GM23338 (cell line): ENCODE data around the gene TBPL2.

ENCODE experiments used
- CREB1 ChIP-seq: fragments of 250-450 bp; sonication (Bioruptor Pico); IDR thresholded peaks from 2 replicates; pipeline ENCODE4 v1.5.0; 2020; ENCODE audit warnings: low read depth, mild to moderate bottlenecking, moderate library complexity
- CTCF ChIP-seq, 2 experiments: fragments of 200-600 bp in 1 of 2; sonication (generic) in 1 of 2; conservative IDR thresholded peaks; 2 replicates each; pipeline versions ENCODE4 v1.5.1 to v1.6.1; 2016 to 2017; ENCODE audit warnings: antibody characterized with exemption in 2 of 2, low read depth in 2 of 2, mild to moderate bottlenecking in 2 of 2, moderate library complexity in 1 of 2
- ETS1 ChIP-seq: IDR thresholded peaks from 2 replicates; pipeline ENCODE4 v1.6.1; 2016; ENCODE audit warnings: antibody characterized with exemption
- EZH2 ChIP-seq: fragments of 200-600 bp; sonication (generic); IDR thresholded peaks from one replicate; pipeline ENCODE4 v1.8.0; 2017; ENCODE audit warnings: antibody characterized with exemption, mild to moderate bottlenecking, low read depth; ENCODE audit not compliant: unreplicated experiment
- EZH2phosphoT487 ChIP-seq: fragments of 200-600 bp; sonication (generic); IDR thresholded peaks from one replicate; pipeline ENCODE4 v1.8.1; 2018; ENCODE audit warnings: antibody characterized with exemption; ENCODE audit not compliant: unreplicated experiment
- JUNB ChIP-seq: IDR thresholded peaks from one replicate; pipeline ENCODE4 v1.6.1; 2016; ENCODE audit warnings: antibody characterized with exemption; ENCODE audit not compliant: unreplicated experiment
- NANOG ChIP-seq: IDR thresholded peaks from 2 replicates; pipeline ENCODE4 v1.6.1; 2016; ENCODE audit warnings: antibody characterized with exemption, borderline replicate concordance
- POLR2AphosphoS5 ChIP-seq: IDR thresholded peaks from 2 replicates; pipeline ENCODE4 v1.6.1; 2016; ENCODE audit warnings: antibody characterized with exemption, low read depth
- REST ChIP-seq: IDR thresholded peaks from one replicate; pipeline ENCODE4 v1.6.1; 2018; ENCODE audit warnings: antibody characterized with exemption; ENCODE audit not compliant: unreplicated experiment
- STAT1 ChIP-seq: IDR thresholded peaks from one replicate; pipeline ENCODE4 v1.6.1; 2016; ENCODE audit warnings: antibody characterized with exemption; ENCODE audit not compliant: unreplicated experiment
- ZNF114 ChIP-seq: fragments of 250-450 bp; sonication (Bioruptor Pico); IDR thresholded peaks from 2 replicates; pipeline ENCODE4 v1.5.0; 2020; ENCODE audit warnings: mild to moderate bottlenecking, moderate library complexity
- ZNF331 ChIP-seq: fragments of 250-450 bp; sonication (Bioruptor Pico); IDR thresholded peaks from 2 replicates; pipeline ENCODE4 v1.5.0; 2020; ENCODE audit warnings: low read depth, mild to moderate bottlenecking, moderate library complexity

DNA sequence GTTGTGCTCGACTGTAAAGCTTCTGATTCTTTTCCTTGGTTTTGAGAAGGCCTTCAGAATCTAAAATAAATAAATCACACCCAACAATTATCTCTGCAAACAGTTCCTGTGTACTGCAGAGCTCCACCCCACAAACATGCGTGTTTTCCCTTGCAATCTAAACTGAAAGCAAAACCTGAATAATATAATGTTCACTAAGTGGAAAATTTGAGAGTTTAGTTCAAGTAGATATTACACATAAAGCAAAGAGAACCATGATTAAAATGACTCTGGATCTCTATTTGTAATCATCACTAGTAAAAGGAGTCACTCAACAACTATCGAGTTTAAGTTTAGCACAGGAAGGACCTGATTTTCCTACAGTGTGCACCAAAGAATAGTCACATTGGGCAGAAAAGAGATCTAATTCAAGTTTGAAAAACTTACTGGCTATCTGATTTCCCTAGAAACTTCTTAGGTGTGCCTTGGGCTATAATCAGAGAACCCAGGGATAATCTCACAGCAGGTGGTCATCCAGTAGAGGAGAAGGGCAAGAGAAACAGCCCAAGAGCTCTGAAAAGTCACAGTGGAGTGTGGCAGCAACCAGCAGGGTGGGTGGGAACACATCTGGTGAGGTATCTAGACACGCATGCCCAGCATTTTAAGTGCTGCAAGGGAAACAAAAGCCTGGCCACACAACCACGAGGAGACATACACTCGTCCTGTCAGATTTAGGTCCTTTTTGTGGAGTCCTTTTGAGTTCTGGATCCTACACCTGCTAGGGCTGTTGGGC is 54.2 kb downstream of the TBPL2 start:
- no peak for TF ChIP-seq CTCF (conservative IDR thresholded peaks at IDR 0.05; ENCODE audit: low read depth in 2 of 2)
- no peak for TF ChIP-seq POLR2AphosphoS5
- no peak for TF ChIP-seq ZNF114 (CRISPR knock-in tag)
- TF ChIP-seq REST = no peak
- no peak for TF ChIP-seq EZH2
- no peak for TF ChIP-seq ETS1
- no peak for TF ChIP-seq JUNB
- TF ChIP-seq EZH2phosphoT487 = no peak
- TF ChIP-seq CREB1 (CRISPR knock-in tag) = no peak
- no peak for TF ChIP-seq STAT1
- no peak for TF ChIP-seq ZNF331 (CRISPR knock-in tag)
- TF ChIP-seq NANOG = no peak
